ENCODE results near the gene SLC16A3.
A peak's percentile ranks its signal among the peaks of the same experiment; 100 is the strongest.

Gene SLC16A3

DNA sequence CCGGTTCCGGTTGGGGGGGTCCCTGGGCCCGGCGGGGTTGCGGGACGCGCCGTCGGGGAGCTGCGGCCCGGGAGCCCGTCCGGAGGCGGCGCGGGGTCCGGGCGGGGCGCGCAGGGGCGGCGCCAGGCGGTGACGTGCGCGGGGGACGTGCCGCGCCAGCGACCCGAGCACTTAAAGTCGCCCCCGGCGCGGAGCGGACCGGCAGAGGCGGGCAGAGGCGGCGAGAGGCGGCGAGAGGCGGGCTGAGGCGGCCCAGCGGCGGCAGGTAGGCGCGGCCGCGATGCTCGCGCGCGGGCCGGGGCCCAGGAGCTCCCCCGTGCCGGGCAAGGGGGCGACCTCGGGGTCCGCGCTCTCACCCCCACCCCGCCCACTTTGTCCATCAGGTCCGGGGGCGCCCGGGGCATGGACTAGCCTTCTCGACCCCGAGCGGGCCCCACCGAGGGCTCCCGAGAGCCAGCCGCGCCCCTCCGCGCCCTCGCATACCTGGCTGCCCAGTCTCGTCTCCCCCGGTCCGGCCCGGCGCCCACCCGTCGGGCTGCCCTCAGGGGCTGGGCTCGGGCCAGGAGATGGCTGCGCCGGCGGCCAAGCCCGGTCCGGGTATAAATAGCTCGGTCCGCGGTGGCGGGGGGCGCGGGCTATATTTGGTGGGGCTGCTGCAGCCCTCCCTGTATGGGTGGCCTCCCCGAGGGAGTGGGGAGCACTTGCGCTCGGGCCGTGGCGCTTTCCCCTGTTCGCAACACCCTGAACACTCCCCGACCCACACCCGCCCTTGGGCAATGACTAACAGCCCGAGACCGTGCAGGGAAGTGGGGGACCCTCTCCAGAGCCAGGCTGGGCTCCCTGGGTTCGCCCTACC, at the start of gene SLC16A3:
Gene SLC16A3 (plus strand): TSS at position 201 of the 856 bp plus-strand sequence. CDS start 6,967 bp downstream, outside the sequence.
- H3K27ac Mint-ChIP-seq = peak within 1 kb of the TSS; percentile 59
- TF ChIP-seq, protein P1, sequence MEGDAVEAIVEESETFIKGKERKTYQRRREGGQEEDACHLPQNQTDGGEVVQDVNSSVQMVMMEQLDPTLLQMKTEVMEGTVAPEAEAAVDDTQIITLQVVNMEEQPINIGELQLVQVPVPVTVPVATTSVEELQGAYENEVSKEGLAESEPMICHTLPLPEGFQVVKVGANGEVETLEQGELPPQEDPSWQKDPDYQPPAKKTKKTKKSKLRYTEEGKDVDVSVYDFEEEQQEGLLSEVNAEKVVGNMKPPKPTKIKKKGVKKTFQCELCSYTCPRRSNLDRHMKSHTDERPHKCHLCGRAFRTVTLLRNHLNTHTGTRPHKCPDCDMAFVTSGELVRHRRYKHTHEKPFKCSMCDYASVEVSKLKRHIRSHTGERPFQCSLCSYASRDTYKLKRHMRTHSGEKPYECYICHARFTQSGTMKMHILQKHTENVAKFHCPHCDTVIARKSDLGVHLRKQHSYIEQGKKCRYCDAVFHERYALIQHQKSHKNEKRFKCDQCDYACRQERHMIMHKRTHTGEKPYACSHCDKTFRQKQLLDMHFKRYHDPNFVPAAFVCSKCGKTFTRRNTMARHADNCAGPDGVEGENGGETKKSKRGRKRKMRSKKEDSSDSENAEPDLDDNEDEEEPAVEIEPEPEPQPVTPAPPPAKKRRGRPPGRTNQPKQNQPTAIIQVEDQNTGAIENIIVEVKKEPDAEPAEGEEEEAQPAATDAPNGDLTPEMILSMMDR (IDR thresholded peaks at IDR 0.05) = no peak
- H3K27me3 Mint-ChIP-seq (ENCODE audit: low read depth, poor library complexity) = peaks cover 3% of the 10 kb centered on the region
- H3K4me3 Mint-ChIP-seq = peak within 1 kb of the TSS; percentile 84
- peak; percentile 80 for DNase-seq
- no peaks in the 10 kb centered on the region for H3K36me3 Mint-ChIP-seq (ENCODE audit: low read depth)
- no peaks in the 10 kb centered on the region for H3K9me3 Mint-ChIP-seq
- peaks cover 17% of the 10 kb centered on the region for H3K4me1 Mint-ChIP-seq

DNA sequence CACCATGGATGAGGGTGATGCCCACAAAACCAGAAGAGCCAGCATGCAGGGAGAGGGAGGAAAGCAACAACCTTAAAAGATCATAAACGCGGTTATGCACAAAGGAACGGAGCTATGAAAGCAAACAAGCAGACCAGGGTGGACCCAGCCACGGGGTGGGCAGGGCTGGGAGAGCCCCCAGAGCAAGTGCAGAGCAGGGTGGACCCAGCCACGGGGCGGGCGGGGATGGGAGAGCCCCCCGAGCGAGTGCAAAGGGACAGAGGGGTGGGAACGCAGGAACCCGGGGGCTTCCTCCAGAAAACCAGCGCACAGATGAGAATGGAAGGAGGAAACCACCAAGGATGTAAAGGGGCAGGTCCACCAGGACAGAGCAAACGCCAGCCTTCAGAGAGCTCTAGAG, 49.4 kb upstream of the SLC16A3 start:
- Mint-ChIP-seq H3K4me1 (peaks cover 58% of the 10 kb centered on the region), H3K27me3 (ENCODE audit: low read depth, poor library complexity) (peaks cover 5% of the 10 kb centered on the region), H3K27ac (no peak overlapping the region), H3K4me3 (no peak overlapping the region), H3K36me3 (ENCODE audit: low read depth) (peaks cover 37% of the 10 kb centered on the region), H3K9me3 (no peaks in the 10 kb centered on the region)
- TF ChIP-seq, protein P1 (IDR thresholded peaks at IDR 0.05) = no peak
- DNase-seq = no peak

- H3K27me3 Mint-ChIP-seq (ENCODE audit: low read depth, poor library complexity) = peaks cover 5% of the 10 kb centered on the region
- DNase-seq = no peak
- H3K9me3 Mint-ChIP-seq = no peaks in the 10 kb centered on the region
- H3K27ac Mint-ChIP-seq = no peak overlapping the region
- peaks cover 43% of the 10 kb centered on the region for H3K36me3 Mint-ChIP-seq (ENCODE audit: low read depth)
- H3K4me3 Mint-ChIP-seq = no peak overlapping the region
- TF ChIP-seq, protein P1 (IDR thresholded peaks at IDR 0.05) = no peak
- H3K4me1 Mint-ChIP-seq = peaks cover 52% of the 10 kb centered on the region
These were observed 48.8 kb upstream of the SLC16A3 start for GRCh38 chr17:82179946-82180475.

DNA sequence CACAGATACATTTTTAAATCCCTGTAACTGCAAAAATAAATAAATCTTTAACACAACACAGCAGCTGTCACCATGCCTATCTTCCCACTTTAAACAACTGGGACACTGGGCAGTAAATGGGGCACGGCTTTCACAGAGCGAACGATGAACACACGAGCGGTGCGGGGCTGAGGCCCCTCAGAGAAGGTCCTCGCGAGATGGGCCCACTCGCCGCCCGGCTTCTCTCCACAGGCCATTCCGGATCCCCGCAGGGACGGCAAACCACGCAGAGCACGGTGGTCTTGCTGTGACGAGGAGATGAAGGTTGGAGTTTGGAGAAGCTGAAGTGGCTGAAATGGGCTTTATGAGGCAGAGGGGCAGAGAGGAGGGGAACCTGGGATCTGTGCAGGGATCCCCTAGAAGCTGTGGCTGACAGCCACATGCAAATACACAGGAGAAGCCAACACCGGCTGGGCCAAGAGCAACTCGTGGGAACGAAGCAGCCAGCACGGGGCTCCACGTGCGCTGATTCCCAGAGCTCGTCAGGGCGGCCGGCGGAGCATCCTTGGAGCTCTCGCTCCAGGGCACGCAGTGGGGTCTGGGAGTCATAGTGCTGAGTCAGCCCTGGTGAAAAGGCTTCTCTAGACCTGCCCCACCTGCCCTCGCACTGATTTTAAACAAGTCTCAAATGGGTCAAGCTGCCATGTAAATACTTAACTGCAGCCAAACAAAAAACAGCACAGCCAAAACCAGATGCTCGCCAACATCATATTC, 47.9 kb upstream of the SLC16A3 start:
- no peaks in the 10 kb centered on the region for H3K9me3 Mint-ChIP-seq
- TF ChIP-seq, protein P1 (IDR thresholded peaks at IDR 0.05) = no peak
- H3K27me3 Mint-ChIP-seq (ENCODE audit: low read depth, poor library complexity) = peaks cover 5% of the 10 kb centered on the region
- peaks cover 41% of the 10 kb centered on the region for H3K36me3 Mint-ChIP-seq (ENCODE audit: low read depth)
- H3K27ac Mint-ChIP-seq = peak overlapping the region; percentile 29
- H3K4me1 Mint-ChIP-seq = peaks cover 43% of the 10 kb centered on the region
- H3K4me3 Mint-ChIP-seq = no peak overlapping the region
- no peak for DNase-seq

DNA sequence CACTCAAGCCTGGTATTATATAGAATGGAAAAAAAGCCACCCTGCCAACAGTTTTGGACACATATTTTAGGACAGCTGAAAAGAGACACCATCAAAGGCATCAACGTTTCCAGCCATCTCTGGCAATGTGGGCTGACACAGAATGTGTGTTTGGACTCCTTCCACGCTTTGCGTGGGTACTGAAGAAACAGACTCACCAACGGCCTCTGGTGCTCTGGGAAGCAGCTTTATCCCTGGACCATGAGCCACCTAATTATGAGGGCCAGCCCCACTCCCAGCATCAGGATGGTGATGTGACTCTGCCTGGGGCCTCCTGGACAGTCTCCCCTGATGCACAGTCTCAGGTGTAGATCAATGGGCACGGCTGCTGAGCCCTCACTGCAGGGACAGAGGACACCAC, 44.1 kb upstream of the SLC16A3 start:
- no peak for DNase-seq
- no peak overlapping the region for H3K27ac Mint-ChIP-seq
- peaks cover 9% of the 10 kb centered on the region for H3K4me1 Mint-ChIP-seq
- no peaks in the 10 kb centered on the region for H3K9me3 Mint-ChIP-seq
- no peak overlapping the region for H3K4me3 Mint-ChIP-seq
- H3K27me3 Mint-ChIP-seq (ENCODE audit: low read depth, poor library complexity) = peaks cover 3% of the 10 kb centered on the region
- peaks cover 41% of the 10 kb centered on the region for H3K36me3 Mint-ChIP-seq (ENCODE audit: low read depth)
- TF ChIP-seq, protein P1 (IDR thresholded peaks at IDR 0.05) = no peak
